Measurements from ENCODE around the gene ADAD1.

The ADAD1 gene

DNA sequence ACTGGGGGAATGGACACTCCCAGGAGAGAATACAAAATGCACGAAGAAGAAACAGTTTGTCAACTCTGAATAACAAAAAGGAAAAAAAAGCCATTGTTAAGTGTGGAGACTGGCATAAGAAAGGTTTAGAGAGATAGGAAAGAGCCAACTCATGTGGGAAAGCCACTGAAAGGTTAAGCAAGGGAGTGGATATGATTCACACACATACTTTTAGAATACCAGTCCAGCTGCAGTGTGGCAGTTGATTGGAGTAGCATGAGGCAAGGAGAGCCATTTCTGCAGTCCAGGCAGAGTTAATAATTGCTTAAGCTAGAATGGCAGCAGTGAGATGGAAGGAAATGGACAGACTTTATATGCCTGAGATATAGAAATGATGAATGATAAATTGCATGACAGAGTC lies 36.9 kb upstream of the ADAD1 start:
- H2BK12ac ChIP-seq (ENCODE audit: low read length in 2 of 2) = no peak overlapping the region
- WGBS = 100% methylated on average over 1 of the region's 1 CpG

DNA sequence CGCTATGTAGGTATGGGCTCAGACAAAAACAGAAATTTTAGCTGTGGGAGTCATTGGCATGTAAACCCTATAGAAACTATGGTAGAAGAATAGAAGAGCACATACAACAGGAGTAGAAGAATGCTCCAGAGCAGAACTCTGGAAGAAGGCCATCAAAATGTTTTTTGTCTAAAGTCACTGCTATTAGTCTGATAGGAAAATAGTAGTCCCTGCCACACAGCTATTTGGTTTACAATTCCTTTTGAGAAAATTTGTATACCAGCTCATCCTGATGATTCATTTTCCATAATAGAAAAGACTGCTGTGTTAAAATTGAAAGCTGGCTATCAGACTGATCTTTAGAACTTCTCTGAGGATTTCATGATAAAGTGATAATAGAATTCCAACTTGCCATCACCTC lies 32.8 kb upstream of the ADAD1 start:
- Histone ChIP-seq H2BK15ac (ENCODE audit: low read depth, poor library complexity, severe bottlenecking) (no peak overlapping the region), H3K27ac (ENCODE audit: low read length, poor library complexity, severe bottlenecking) (no peak overlapping the region), H3K4me3 (ENCODE audit: insufficient read depth in 1 of 2, low read depth in 1 of 2, low read length in 2 of 2) (no peak overlapping the region), H3K14ac (ENCODE audit: low read length in 2 of 2) (no peak overlapping the region), H3K27me3 (ENCODE audit: control insufficient read depth in 1 of 2, insufficient read depth in 1 of 2, low read length in 2 of 2) (no peaks in the 10 kb centered on the region), H4K8ac (ENCODE audit: low read length) (no peak overlapping the region), H3K18ac (ENCODE audit: low read depth in 1 of 2, low read length in 2 of 2) (no peak overlapping the region), H3K36me3 (ENCODE audit: control insufficient read depth in 1 of 2, insufficient read depth in 2 of 2, low read depth in 1 of 2, low read length in 2 of 2) (peaks cover 3 to 75% of the 10 kb centered on the region in 2 experiments), H2AFZ (ENCODE audit: low read depth, low read length) (no peak overlapping the region), H3K23ac (ENCODE audit: low read length in 2 of 2) (no peak overlapping the region), H4K91ac (ENCODE audit: low read length) (no peak overlapping the region), H3K4ac (ENCODE audit: low read depth in 1 of 2, low read length in 2 of 2) (no peak overlapping the region), H2BK120ac (ENCODE audit: low read depth, low read length) (no peak overlapping the region), H3K4me2 (ENCODE audit: low read length, poor library complexity, severe bottlenecking) (no peak overlapping the region), H3K9me3 (ENCODE audit: control insufficient read depth, low read length) (no peaks in the 10 kb centered on the region), H3K9ac (ENCODE audit: low read length) (no peak overlapping the region), H2BK12ac (ENCODE audit: low read length in 2 of 2) (no peak overlapping the region), H3K4me1 (ENCODE audit: control insufficient read depth, insufficient read depth, low read depth, low read length) (no peaks in the 10 kb centered on the region), H2AK5ac (ENCODE audit: low read length, severe bottlenecking) (no peak overlapping the region), H3K79me1 (replicated peaks; ENCODE audit: low read length, poor library complexity, severe bottlenecking) (peaks cover 4% of the 10 kb centered on the region), H2BK5ac (ENCODE audit: low read depth, low read length, poor library complexity, severe bottlenecking) (no peak overlapping the region)
- 100% methylated on average over 1 of the region's 1 CpG for WGBS
- DNase-seq = peak; percentile 14

More for the DNA sequence above, 36.9 kb upstream of the ADAD1 start:
- Histone ChIP-seq H4K91ac (ENCODE audit: low read length) (no peak overlapping the region), H3K18ac (ENCODE audit: low read depth in 1 of 2, low read length in 2 of 2) (no peak overlapping the region), H3K36me3 (ENCODE audit: control insufficient read depth in 1 of 2, insufficient read depth in 2 of 2, low read depth in 1 of 2, low read length in 2 of 2) (peaks cover 3 to 58% of the 10 kb centered on the region in 2 experiments), H2BK5ac (ENCODE audit: low read depth, low read length, poor library complexity, severe bottlenecking) (no peak overlapping the region), H3K4me3 (ENCODE audit: insufficient read depth in 1 of 2, low read depth in 1 of 2, low read length in 2 of 2) (no peak overlapping the region), H2AFZ (ENCODE audit: low read depth, low read length) (no peak overlapping the region), H3K27me3 (ENCODE audit: control insufficient read depth in 1 of 2, insufficient read depth in 1 of 2, low read length in 2 of 2) (no peaks in the 10 kb centered on the region), H3K79me1 (replicated peaks; ENCODE audit: low read length, poor library complexity, severe bottlenecking) (peaks cover 4% of the 10 kb centered on the region), H2AK5ac (ENCODE audit: low read length, severe bottlenecking) (no peak overlapping the region), H3K23ac (ENCODE audit: low read length in 2 of 2) (no peak overlapping the region), H2BK120ac (ENCODE audit: low read depth, low read length) (no peak overlapping the region), H3K4me2 (ENCODE audit: low read length, poor library complexity, severe bottlenecking) (no peak overlapping the region), H4K8ac (ENCODE audit: low read length) (no peak overlapping the region), H3K4ac (ENCODE audit: low read depth in 1 of 2, low read length in 2 of 2) (no peak overlapping the region), H3K9me3 (ENCODE audit: control insufficient read depth, low read length) (no peaks in the 10 kb centered on the region), H3K14ac (ENCODE audit: low read length in 2 of 2) (no peak overlapping the region), H2BK15ac (ENCODE audit: low read depth, poor library complexity, severe bottlenecking) (no peak overlapping the region), H3K9ac (ENCODE audit: low read length) (peak overlapping the region; percentile 2), H3K4me1 (ENCODE audit: control insufficient read depth, insufficient read depth, low read depth, low read length) (no peaks in the 10 kb centered on the region), H3K27ac (ENCODE audit: low read length, poor library complexity, severe bottlenecking) (peak overlapping the region; percentile 85)
- DNase-seq = peak; percentile 80

GRCh38 chr4:122346503-122346902 lies 32.3 kb upstream of the ADAD1 start:
- Histone ChIP-seq H3K9me3 (ENCODE audit: control insufficient read depth, low read length) (no peaks in the 10 kb centered on the region), H3K79me1 (replicated peaks; ENCODE audit: low read length, poor library complexity, severe bottlenecking) (peaks cover 4% of the 10 kb centered on the region), H3K4me2 (ENCODE audit: low read length, poor library complexity, severe bottlenecking) (no peak overlapping the region), H3K4me1 (ENCODE audit: control insufficient read depth, insufficient read depth, low read depth, low read length) (no peaks in the 10 kb centered on the region), H2AFZ (ENCODE audit: low read depth, low read length) (no peak overlapping the region), H3K18ac (ENCODE audit: low read depth in 1 of 2, low read length in 2 of 2) (no peak overlapping the region), H3K27me3 (ENCODE audit: control insufficient read depth in 1 of 2, insufficient read depth in 1 of 2, low read length in 2 of 2) (no peaks in the 10 kb centered on the region), H3K4ac (ENCODE audit: low read depth in 1 of 2, low read length in 2 of 2) (no peak overlapping the region), H2BK12ac (ENCODE audit: low read length in 2 of 2) (no peak overlapping the region), H2AK5ac (ENCODE audit: low read length, severe bottlenecking) (no peak overlapping the region), H3K9ac (ENCODE audit: low read length) (no peak overlapping the region), H2BK5ac (ENCODE audit: low read depth, low read length, poor library complexity, severe bottlenecking) (no peak overlapping the region), H4K8ac (ENCODE audit: low read length) (no peak overlapping the region), H3K36me3 (ENCODE audit: control insufficient read depth in 1 of 2, insufficient read depth in 2 of 2, low read depth in 1 of 2, low read length in 2 of 2) (peaks cover 3 to 79% of the 10 kb centered on the region in 2 experiments), H4K91ac (ENCODE audit: low read length) (no peak overlapping the region), H3K14ac (ENCODE audit: low read length in 2 of 2) (no peak overlapping the region), H2BK15ac (ENCODE audit: low read depth, poor library complexity, severe bottlenecking) (no peak overlapping the region), H2BK120ac (ENCODE audit: low read depth, low read length) (no peak overlapping the region), H3K27ac (ENCODE audit: low read length, poor library complexity, severe bottlenecking) (no peak overlapping the region), H3K23ac (ENCODE audit: low read length in 2 of 2) (no peak overlapping the region), H3K4me3 (ENCODE audit: insufficient read depth in 1 of 2, low read depth in 1 of 2, low read length in 2 of 2) (no peak overlapping the region)
- 97% methylated on average over 3 of the region's 5 CpGs for WGBS
- no peak for DNase-seq

- DNase-seq = no peak
- peaks cover 4 to 86% of the 10 kb centered on the region in 2 experiments for H3K36me3 ChIP-seq (ENCODE audit: control insufficient read depth in 1 of 2, insufficient read depth in 2 of 2, low read depth in 1 of 2, low read length in 2 of 2)
- H3K18ac ChIP-seq (ENCODE audit: low read depth in 1 of 2, low read length in 2 of 2) = no peak overlapping the region
Measured at GRCh38 chr4:122356317-122356808, 22.4 kb upstream of the ADAD1 start.

More at GRCh38 chr4:122356317-122356808, 22.4 kb upstream of the ADAD1 start:
- H3K4me1 ChIP-seq (ENCODE audit: control insufficient read depth, insufficient read depth, low read depth, low read length) = no peaks in the 10 kb centered on the region
- no peak overlapping the region for H2BK12ac ChIP-seq (ENCODE audit: low read length in 2 of 2)
- no peaks in the 10 kb centered on the region for H3K27me3 ChIP-seq (ENCODE audit: control insufficient read depth in 1 of 2, insufficient read depth in 1 of 2, low read length in 2 of 2)
- H3K4ac ChIP-seq (ENCODE audit: low read depth in 1 of 2, low read length in 2 of 2) = no peak overlapping the region
- no peak overlapping the region for H2BK5ac ChIP-seq (ENCODE audit: low read depth, low read length, poor library complexity, severe bottlenecking)
- H2AFZ ChIP-seq (ENCODE audit: low read depth, low read length) = no peak overlapping the region
- H3K14ac ChIP-seq (ENCODE audit: low read length in 2 of 2) = no peak overlapping the region
- no peak overlapping the region for H3K4me2 ChIP-seq (ENCODE audit: low read length, poor library complexity, severe bottlenecking)
- no peaks in the 10 kb centered on the region for H3K9me3 ChIP-seq (ENCODE audit: control insufficient read depth, low read length)
- H2AK5ac ChIP-seq (ENCODE audit: low read length, severe bottlenecking) = no peak overlapping the region
- H3K27ac ChIP-seq (ENCODE audit: low read length, poor library complexity, severe bottlenecking) = no peak overlapping the region
- H3K9ac ChIP-seq (ENCODE audit: low read length) = no peak overlapping the region
- H3K23ac ChIP-seq (ENCODE audit: low read length in 2 of 2) = no peak overlapping the region
- no peak overlapping the region for H2BK15ac ChIP-seq (ENCODE audit: low read depth, poor library complexity, severe bottlenecking)
- no peak overlapping the region for H2BK120ac ChIP-seq (ENCODE audit: low read depth, low read length)
- H3K79me1 ChIP-seq (replicated peaks; ENCODE audit: low read length, poor library complexity, severe bottlenecking) = no peaks in the 10 kb centered on the region
- H4K91ac ChIP-seq (ENCODE audit: low read length) = no peak overlapping the region
- no peak overlapping the region for H3K4me3 ChIP-seq (ENCODE audit: insufficient read depth in 1 of 2, low read depth in 1 of 2, low read length in 2 of 2)
- no peak overlapping the region for H4K8ac ChIP-seq (ENCODE audit: low read length)
